Small intestine (tissue), 7 donors: ENCODE results near the gene KEL. TPM values are rescaled to one million over a fixed set of nuclear protein-coding genes. Genes with fewer than 3 reads are reported as not detected.

Source experiments
- DNase-seq, 2 donors: peaks; one replicate each; pipeline versions ENCODE4 v3.0.0 to v3.0.0-alpha.2; 2013
- FAIRE-seq: peaks from 2 replicates; lab custom pipeline; 2012; peaks lifted over from hg19 to GRCh38; lab: Jason Lieb, UNC
- H3K27ac ChIP-seq, 3 donors: one replicate each; pipeline ENCODE4 v1.5.1; 2013; ENCODE audit warnings: low read length in 2 of 3, mild to moderate bottlenecking in 2 of 3, control low read depth in 1 of 3, inconsistent platforms in 1 of 3, low read depth in 1 of 3, moderate library complexity in 1 of 3
- H3K27me3 ChIP-seq, 3 donors: one replicate each; pipeline ENCODE4 v1.6.1; 2013; ENCODE audit warnings: low read length in 3 of 3, inconsistent platforms in 1 of 3; ENCODE audit not compliant: control insufficient read depth in 3 of 3, insufficient read depth in 3 of 3
- H3K36me3 ChIP-seq, 3 donors: one replicate each; pipeline ENCODE4 v1.6.1; 2013; ENCODE audit warnings: low read length in 3 of 3, inconsistent platforms in 1 of 3, low read depth in 1 of 3, mild to moderate bottlenecking in 1 of 3, moderate library complexity in 1 of 3; ENCODE audit not compliant: control insufficient read depth in 3 of 3, insufficient read depth in 2 of 3
- H3K4me1 ChIP-seq, 3 donors: one replicate each; pipeline ENCODE4 v1.6.1; 2013; ENCODE audit warnings: low read length in 2 of 3, inconsistent platforms in 1 of 3, low read depth in 1 of 3, mild to moderate bottlenecking in 1 of 3, moderate library complexity in 1 of 3; ENCODE audit not compliant: control insufficient read depth in 3 of 3, insufficient read depth in 2 of 3
- H3K4me3 ChIP-seq, 3 donors: one replicate each; pipeline ENCODE4 v1.5.1; 2013; ENCODE audit warnings: low read length in 3 of 3, control low read depth in 1 of 3, inconsistent platforms in 1 of 3, low read depth in 1 of 3, mild to moderate bottlenecking in 1 of 3, moderate library complexity in 1 of 3
- H3K9me3 ChIP-seq, 2 donors: one replicate each; pipeline ENCODE4 v1.6.1; 2013; ENCODE audit warnings: low read depth in 1 of 2, low read length in 1 of 2; ENCODE audit not compliant: control insufficient read depth in 2 of 2, insufficient read depth in 1 of 2
- WGBS, 3 donors: extraction: QIAGEN DNeasy Blood & Tissue Kit; methylation state at CpG; one replicate each; pipeline ENCODE4 v1.1.7; 2013; 5-methylcytosine and 5-hydroxymethylcytosine counted together
- polyA plus RNA-seq, 4 donors: library from polyadenylated mRNA; stranded (reverse) in 3 of 4; unstranded in 1 of 4; fragments of 200-250 nt in 3 of 4; fragments of 120-200 nt in 1 of 4; gene quantifications; one replicate each; pipeline versions ENCODE4 v1.2.1 to v1.2.3, GENCODE V29; 2013
- donor health status: healthy with polysubstance abuse.
- donor health status: control.
- donor health status: control.
- donor health status: Bipolar disorder and iron deficiency.
- donor health status: healthy.

The KEL gene
- polyA plus RNA-seq, 4 donors, result 0.13 to 6.6 TPM; not detected in 2

GRCh38 chr7:142932386-142933091 lies 29.6 kb downstream of the KEL start:
- Histone ChIP-seq H3K36me3 (peaks cover 0 to 3% (median 0%) of the 10 kb centered on the region in 3 donors), H3K4me3 (no peak overlapping the region), H3K9me3 (no peaks in the 10 kb centered on the region), H3K4me1 (no peaks in the 10 kb centered on the region), H3K27ac (no peak overlapping the region), H3K27me3 (no peaks in the 10 kb centered on the region)
- WGBS, 3 donors, result 61 to 68% (median 64%) methylated on average over 5 of the region's 5 CpGs
- no peak for FAIRE-seq
- DNase-seq, result no peak

- 84 to 90% (median 89%) methylated on average over 11 of the region's 11 CpGs for WGBS, 3 donors
- Histone ChIP-seq H3K4me1 (no peaks in the 10 kb centered on the region), H3K4me3 (no peak overlapping the region), H3K9me3 (no peaks in the 10 kb centered on the region), H3K27ac (no peak overlapping the region), H3K36me3 (no peaks in the 10 kb centered on the region), H3K27me3 (no peaks in the 10 kb centered on the region)
- DNase-seq (no peak), FAIRE-seq (no peak)
These were observed 31.9 kb downstream of the KEL start for GRCh38 chr7:142930126-142930730.

GRCh38 chr7:142927949-142928348 lies 34.2 kb downstream of the KEL start:
- H3K4me3 ChIP-seq, result no peak overlapping the region
- FAIRE-seq (no peak), DNase-seq (no peak)
- H3K36me3 ChIP-seq, result no peaks in the 10 kb centered on the region
- no peaks in the 10 kb centered on the region for H3K27me3 ChIP-seq
- no peaks in the 10 kb centered on the region for H3K9me3 ChIP-seq
- peaks cover 0 to 8% (median 5%) of the 10 kb centered on the region in 3 donors for H3K4me1 ChIP-seq
- WGBS, 3 donors, result 66 to 84% (median 78%) methylated on average over 8 of the region's 8 CpGs
- no peak overlapping the region for H3K27ac ChIP-seq

- Histone ChIP-seq H3K36me3 (no peaks in the 10 kb centered on the region), H3K27ac (no peak overlapping the region), H3K27me3 (no peaks in the 10 kb centered on the region), H3K4me3 (no peak overlapping the region), H3K4me1 (peaks cover 0 to 15% (median 5%) of the 10 kb centered on the region in 3 donors), H3K9me3 (no peaks in the 10 kb centered on the region)
- FAIRE-seq (no peak), DNase-seq (no peak)
- WGBS, 3 donors, result 56 to 75% (median 64%) methylated on average over 7 of the region's 7 CpGs
These were observed 34.9 kb downstream of the KEL start for GRCh38 chr7:142927085-142927745.

- DNase-seq (no peak), FAIRE-seq (no peak)
- Histone ChIP-seq H3K27me3 (no peaks in the 10 kb centered on the region), H3K27ac (no peak overlapping the region), H3K36me3 (no peaks in the 10 kb centered on the region), H3K4me1 (peaks cover 0 to 16% (median 5%) of the 10 kb centered on the region in 3 donors), H3K9me3 (no peaks in the 10 kb centered on the region), H3K4me3 (no peak overlapping the region)
- 75 to 88% (median 79%) methylated on average over 12 of the region's 12 CpGs for WGBS, 3 donors
These were observed 36.8 kb downstream of the KEL start for GRCh38 chr7:142925413-142925812.

GRCh38 chr7:142923391-142923790 lies 38.8 kb downstream of the KEL start:
- peak; percentile 39 to 54 for DNase-seq
- Histone ChIP-seq H3K9me3 (no peaks in the 10 kb centered on the region), H3K27ac (peak overlapping the region in 1 of 3 donors; percentile 71), H3K27me3 (peaks cover 0 to 2% (median 0%) of the 10 kb centered on the region in 3 donors), H3K4me1 (peaks cover 0 to 16% (median 5%) of the 10 kb centered on the region in 3 donors), H3K36me3 (no peaks in the 10 kb centered on the region), H3K4me3 (no peak overlapping the region)
- 18 to 55% (median 18%) methylated on average over 2 of the region's 2 CpGs for WGBS, 3 donors
- no peak for FAIRE-seq

GRCh38 chr7:142919656-142920055 lies 42.5 kb downstream of the KEL start:
- peaks cover 0 to 16% (median 5%) of the 10 kb centered on the region in 3 donors for H3K4me1 ChIP-seq
- H3K9me3 ChIP-seq, result no peaks in the 10 kb centered on the region
- H3K36me3 ChIP-seq, result no peaks in the 10 kb centered on the region
- no peak for DNase-seq
- no peak overlapping the region for H3K4me3 ChIP-seq
- no peak overlapping the region for H3K27ac ChIP-seq
- H3K27me3 ChIP-seq, result peaks cover 0 to 2% (median 0%) of the 10 kb centered on the region in 3 donors
- no peak for FAIRE-seq
- WGBS, 3 donors, result 87 to 94% (median 88%) methylated on average over 3 of the region's 3 CpGs

- FAIRE-seq, result no peak
- no peaks in the 10 kb centered on the region for H3K9me3 ChIP-seq
- peaks cover 0 to 20% (median 3%) of the 10 kb centered on the region in 3 donors for H3K4me1 ChIP-seq
- H3K27me3 ChIP-seq, result peaks cover 0 to 2% (median 0%) of the 10 kb centered on the region in 3 donors
- H3K27ac ChIP-seq, result no peak overlapping the region
- no peak for DNase-seq
- WGBS, 3 donors, result 80 to 89% (median 88%) methylated on average over 2 of the region's 2 CpGs
- no peak overlapping the region for H3K4me3 ChIP-seq
- no peaks in the 10 kb centered on the region for H3K36me3 ChIP-seq
These were observed 43.3 kb downstream of the KEL start for GRCh38 chr7:142918901-142919300.
